ENCODE data around the gene CASZ1.

The CASZ1 gene

GRCh38 chr1:10622910-10623685, 173.3 kb downstream of the CASZ1 start:
- H3K27ac ChIP-seq (ENCODE audit: poor library complexity, severe bottlenecking): no peak overlapping the region
- H3K4me3 ChIP-seq (ENCODE audit: severe bottlenecking): no peak overlapping the region
- peaks cover 7% of the 10 kb centered on the region for H3K4me1 ChIP-seq (ENCODE audit: insufficient read depth, poor library complexity, severe bottlenecking)
- H3K9me3 ChIP-seq (ENCODE audit: severe bottlenecking): no peaks in the 10 kb centered on the region
- H3K36me3 ChIP-seq (ENCODE audit: low read depth): peaks cover 12% of the 10 kb centered on the region; the same call in 1 of the 2 replicates
- ATAC-seq (ENCODE audit: low read depth) (no peak), DNase-seq (ENCODE audit: low spot score) (no peak)
- H3K27me3 ChIP-seq (ENCODE audit: insufficient read depth, poor library complexity, severe bottlenecking): no peaks in the 10 kb centered on the region
- TF ChIP-seq, protein P1, sequence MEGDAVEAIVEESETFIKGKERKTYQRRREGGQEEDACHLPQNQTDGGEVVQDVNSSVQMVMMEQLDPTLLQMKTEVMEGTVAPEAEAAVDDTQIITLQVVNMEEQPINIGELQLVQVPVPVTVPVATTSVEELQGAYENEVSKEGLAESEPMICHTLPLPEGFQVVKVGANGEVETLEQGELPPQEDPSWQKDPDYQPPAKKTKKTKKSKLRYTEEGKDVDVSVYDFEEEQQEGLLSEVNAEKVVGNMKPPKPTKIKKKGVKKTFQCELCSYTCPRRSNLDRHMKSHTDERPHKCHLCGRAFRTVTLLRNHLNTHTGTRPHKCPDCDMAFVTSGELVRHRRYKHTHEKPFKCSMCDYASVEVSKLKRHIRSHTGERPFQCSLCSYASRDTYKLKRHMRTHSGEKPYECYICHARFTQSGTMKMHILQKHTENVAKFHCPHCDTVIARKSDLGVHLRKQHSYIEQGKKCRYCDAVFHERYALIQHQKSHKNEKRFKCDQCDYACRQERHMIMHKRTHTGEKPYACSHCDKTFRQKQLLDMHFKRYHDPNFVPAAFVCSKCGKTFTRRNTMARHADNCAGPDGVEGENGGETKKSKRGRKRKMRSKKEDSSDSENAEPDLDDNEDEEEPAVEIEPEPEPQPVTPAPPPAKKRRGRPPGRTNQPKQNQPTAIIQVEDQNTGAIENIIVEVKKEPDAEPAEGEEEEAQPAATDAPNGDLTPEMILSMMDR (IDR thresholded peaks at IDR 0.05; ENCODE audit: poor library complexity, severe bottlenecking): no peak

- Histone ChIP-seq H3K9me3 (ENCODE audit: severe bottlenecking) (no peaks in the 10 kb centered on the region), H3K4me3 (ENCODE audit: severe bottlenecking) (no peak overlapping the region), H3K4me1 (ENCODE audit: insufficient read depth, poor library complexity, severe bottlenecking) (peaks cover 7% of the 10 kb centered on the region), H3K27ac (ENCODE audit: poor library complexity, severe bottlenecking) (no peak overlapping the region), H3K36me3 (ENCODE audit: low read depth) (peaks cover 12% of the 10 kb centered on the region; the same call in 1 of the 2 replicates), H3K27me3 (ENCODE audit: insufficient read depth, poor library complexity, severe bottlenecking) (no peaks in the 10 kb centered on the region)
- ATAC-seq (ENCODE audit: low read depth): no peak
- DNase-seq (ENCODE audit: low spot score): no peak
- TF ChIP-seq, protein P1 (IDR thresholded peaks at IDR 0.05; ENCODE audit: poor library complexity, severe bottlenecking): no peak
These were observed 174.5 kb downstream of the CASZ1 start for GRCh38 chr1:10621906-10622305.

- ATAC-seq (ENCODE audit: low read depth): no peak
- H3K36me3 ChIP-seq (ENCODE audit: low read depth): peaks cover 12% of the 10 kb centered on the region; the same call in 1 of the 2 replicates
- H3K4me3 ChIP-seq (ENCODE audit: severe bottlenecking): no peak overlapping the region
- H3K9me3 ChIP-seq (ENCODE audit: severe bottlenecking): no peaks in the 10 kb centered on the region
- H3K27me3 ChIP-seq (ENCODE audit: insufficient read depth, poor library complexity, severe bottlenecking): no peaks in the 10 kb centered on the region
- TF ChIP-seq, protein P1 (IDR thresholded peaks at IDR 0.05; ENCODE audit: poor library complexity, severe bottlenecking): no peak
- peaks cover 7% of the 10 kb centered on the region for H3K4me1 ChIP-seq (ENCODE audit: insufficient read depth, poor library complexity, severe bottlenecking)
- no peak overlapping the region for H3K27ac ChIP-seq (ENCODE audit: poor library complexity, severe bottlenecking)
- DNase-seq (ENCODE audit: low spot score): no peak
These were observed 175.7 kb downstream of the CASZ1 start for GRCh38 chr1:10620776-10621175.

- H3K4me3 ChIP-seq (ENCODE audit: severe bottlenecking): no peak overlapping the region
- no peak overlapping the region for H3K27ac ChIP-seq (ENCODE audit: poor library complexity, severe bottlenecking)
- no peaks in the 10 kb centered on the region for H3K9me3 ChIP-seq (ENCODE audit: severe bottlenecking)
- TF ChIP-seq, protein P1 (IDR thresholded peaks at IDR 0.05; ENCODE audit: poor library complexity, severe bottlenecking): no peak
- 0 out of 2 replicates have a peak, but pooled peaks cover 12% of the 10 kb centered on the region for H3K36me3 ChIP-seq (ENCODE audit: low read depth)
- H3K4me1 ChIP-seq (ENCODE audit: insufficient read depth, poor library complexity, severe bottlenecking): peaks cover 7% of the 10 kb centered on the region
- DNase-seq (ENCODE audit: low spot score) (no peak), ATAC-seq (ENCODE audit: low read depth) (no peak)
- no peaks in the 10 kb centered on the region for H3K27me3 ChIP-seq (ENCODE audit: insufficient read depth, poor library complexity, severe bottlenecking)
These were observed 178.2 kb downstream of the CASZ1 start for GRCh38 chr1:10617931-10618885.
